ENCODE measurements around the gene AK8.
A peak's percentile ranks its signal among the peaks of the same experiment; 100 is the strongest.
"Not testable (repeated sequence)": the region's sequence is repeated elsewhere in the genome, so short reads cannot be mapped to it uniquely, and the experiment has no call there.

Gene AK8

GRCh38 chr9:132721661-132722060, 156.4 kb downstream of the AK8 start:
- no peak overlapping the region for H3K4me2 ChIP-seq (ENCODE audit: low read depth, low read length, poor library complexity, severe bottlenecking)
- H3F3A ChIP-seq (ENCODE audit: low read depth) = no peaks in the 10 kb centered on the region
- H3K9me3 ChIP-seq (ENCODE audit: insufficient read depth, low read depth, low read length) = no peaks in the 10 kb centered on the region
- no peak overlapping the region for H3K9ac ChIP-seq (ENCODE audit: low read depth, low read length, poor library complexity, severe bottlenecking)
- H3K4me3 ChIP-seq (ENCODE audit: low read length, poor library complexity, severe bottlenecking) = no peak overlapping the region
- H4K20me1 ChIP-seq (ENCODE audit: insufficient read depth, low read length, poor library complexity, severe bottlenecking) = no peaks in the 10 kb centered on the region
- no peaks in the 10 kb centered on the region for H3K9me2 ChIP-seq (replicated peaks; ENCODE audit: low read depth, low read length)
- no peak overlapping the region for H2AFZ ChIP-seq (ENCODE audit: low read length)
- peaks cover 10% of the 10 kb centered on the region for H3K4me1 ChIP-seq (ENCODE audit: insufficient read depth, low read length, poor library complexity, severe bottlenecking)
- H3K36me3 ChIP-seq (ENCODE audit: insufficient read depth, low read length) = no peaks in the 10 kb centered on the region
- TF ChIP-seq CTCF (conservative IDR thresholded peaks at IDR 0.05; ENCODE audit: low read length) (no peak), EZH2phosphoT487 (IDR thresholded peaks at IDR 0.05; ENCODE audit: borderline replicate concordance) (no peak)
- peaks cover 13% of the 10 kb centered on the region for H3K27me3 ChIP-seq (ENCODE audit: insufficient read depth, low read length, poor library complexity, severe bottlenecking)
- no peaks in the 10 kb centered on the region for H3K79me2 ChIP-seq (ENCODE audit: insufficient read depth, low read length)

- H3K4me1 ChIP-seq (ENCODE audit: insufficient read depth, low read length, poor library complexity, severe bottlenecking) = peaks cover 10% of the 10 kb centered on the region
- H3K36me3 ChIP-seq (ENCODE audit: insufficient read depth, low read length); H3K4me3 ChIP-seq (ENCODE audit: low read length, poor library complexity, severe bottlenecking); H3K9me2 ChIP-seq (replicated peaks; ENCODE audit: low read depth, low read length); H3F3A ChIP-seq (ENCODE audit: low read depth); H3K79me2 ChIP-seq (ENCODE audit: insufficient read depth, low read length); H3K9ac ChIP-seq (ENCODE audit: low read depth, low read length, poor library complexity, severe bottlenecking); H2AFZ ChIP-seq (ENCODE audit: low read length); H3K9me3 ChIP-seq (ENCODE audit: insufficient read depth, low read depth, low read length); H4K20me1 ChIP-seq (ENCODE audit: insufficient read depth, low read length, poor library complexity, severe bottlenecking): not testable (repeated sequence)
- peaks cover 11% of the 10 kb centered on the region for H3K27me3 ChIP-seq (ENCODE audit: insufficient read depth, low read length, poor library complexity, severe bottlenecking)
- peak overlapping the region; percentile 12 for H3K4me2 ChIP-seq (ENCODE audit: low read depth, low read length, poor library complexity, severe bottlenecking)
Observed at GRCh38 chr9:132718381-132718928, 159.6 kb downstream of the AK8 start.

GRCh38 chr9:132717326-132717945, 160.6 kb downstream of the AK8 start:
- Histone ChIP-seq H4K20me1 (ENCODE audit: insufficient read depth, low read length, poor library complexity, severe bottlenecking) (no peaks in the 10 kb centered on the region), H3K9ac (ENCODE audit: low read depth, low read length, poor library complexity, severe bottlenecking) (no peak overlapping the region), H3K4me3 (ENCODE audit: low read length, poor library complexity, severe bottlenecking) (no peak overlapping the region), H3K79me2 (ENCODE audit: insufficient read depth, low read length) (no peaks in the 10 kb centered on the region), H3K4me2 (ENCODE audit: low read depth, low read length, poor library complexity, severe bottlenecking) (peak overlapping the region; percentile 12), H3K27me3 (ENCODE audit: insufficient read depth, low read length, poor library complexity, severe bottlenecking) (peaks cover 5% of the 10 kb centered on the region), H3K36me3 (ENCODE audit: insufficient read depth, low read length) (no peaks in the 10 kb centered on the region), H2AFZ (ENCODE audit: low read length) (no peak overlapping the region), H3K4me1 (ENCODE audit: insufficient read depth, low read length, poor library complexity, severe bottlenecking) (peaks cover 10% of the 10 kb centered on the region), H3K9me2 (replicated peaks; ENCODE audit: low read depth, low read length) (no peaks in the 10 kb centered on the region), H3F3A (ENCODE audit: low read depth) (no peaks in the 10 kb centered on the region), H3K9me3 (ENCODE audit: insufficient read depth, low read depth, low read length) (no peaks in the 10 kb centered on the region)
- no peak for TF ChIP-seq CTCF (conservative IDR thresholded peaks at IDR 0.05; ENCODE audit: low read length)

- TF ChIP-seq EZH2phosphoT487 (IDR thresholded peaks at IDR 0.05; ENCODE audit: borderline replicate concordance) (no peak), CTCF (conservative IDR thresholded peaks at IDR 0.05; ENCODE audit: low read length) (no peak)
- no peak overlapping the region for H3K9ac ChIP-seq (ENCODE audit: low read depth, low read length, poor library complexity, severe bottlenecking)
Observed at GRCh38 chr9:132716007-132716406, 162.1 kb downstream of the AK8 start.

More at GRCh38 chr9:132716007-132716406, 162.1 kb downstream of the AK8 start:
- Histone ChIP-seq H3K79me2 (ENCODE audit: insufficient read depth, low read length) (no peaks in the 10 kb centered on the region), H3K4me2 (ENCODE audit: low read depth, low read length, poor library complexity, severe bottlenecking) (no peak overlapping the region), H2AFZ (ENCODE audit: low read length) (no peak overlapping the region), H3K9me2 (replicated peaks; ENCODE audit: low read depth, low read length) (no peaks in the 10 kb centered on the region), H3K9me3 (ENCODE audit: insufficient read depth, low read depth, low read length) (no peaks in the 10 kb centered on the region), H3K27me3 (ENCODE audit: insufficient read depth, low read length, poor library complexity, severe bottlenecking) (peaks cover 5% of the 10 kb centered on the region), H3K36me3 (ENCODE audit: insufficient read depth, low read length) (no peaks in the 10 kb centered on the region), H3F3A (ENCODE audit: low read depth) (no peaks in the 10 kb centered on the region), H4K20me1 (ENCODE audit: insufficient read depth, low read length, poor library complexity, severe bottlenecking) (no peaks in the 10 kb centered on the region), H3K4me3 (ENCODE audit: low read length, poor library complexity, severe bottlenecking) (no peak overlapping the region), H3K4me1 (ENCODE audit: insufficient read depth, low read length, poor library complexity, severe bottlenecking) (peaks cover 10% of the 10 kb centered on the region)

All from Loucy (cell line).